Liver (tissue), 9 donors: Measurements from ENCODE around the gene DCLK2. TPM values are rescaled to one million over a fixed set of nuclear protein-coding genes. Genes with fewer than 3 reads are reported as not detected.

ENCODE experiments used
- DNase-seq: peaks from one replicate; pipeline ENCODE4 v3.0.0-alpha.2; 2017; ENCODE audit warnings: low spot score
- H3K27ac ChIP-seq, 2 donors: one replicate each; pipeline ENCODE4 v1.7.0; 2013; ENCODE audit warnings: inconsistent platforms in 2 of 2, low read length in 2 of 2, control low read depth in 1 of 2, low read depth in 1 of 2, mild to moderate bottlenecking in 1 of 2
- H3K27me3 ChIP-seq, 4 donors: one replicate each; pipeline versions ENCODE4 v1.6.1 to v1.7.0; 2013; ENCODE audit warnings: low read length in 3 of 4, inconsistent platforms in 1 of 4, mild to moderate bottlenecking in 1 of 4, moderate library complexity in 1 of 4; ENCODE audit not compliant: control insufficient read depth in 4 of 4, insufficient read depth in 4 of 4
- H3K36me3 ChIP-seq, 4 donors: one replicate each; pipeline versions ENCODE4 v1.6.1 to v1.7.0; 2013; ENCODE audit warnings: low read length in 3 of 4, mild to moderate bottlenecking in 3 of 4, low read depth in 1 of 4, moderate library complexity in 1 of 4; ENCODE audit not compliant: control insufficient read depth in 4 of 4, insufficient read depth in 3 of 4
- H3K4me1 ChIP-seq, 4 donors: one replicate each; pipeline versions ENCODE4 v1.6.1 to v1.7.0; 2013; ENCODE audit warnings: low read length in 3 of 4, mild to moderate bottlenecking in 3 of 4, moderate library complexity in 1 of 4; ENCODE audit not compliant: control insufficient read depth in 4 of 4, insufficient read depth in 4 of 4
- H3K4me3 ChIP-seq, 3 donors: one replicate each; pipeline versions ENCODE4 v1.6.1 to v1.7.0; 2013; ENCODE audit warnings: low read length in 3 of 3, control low read depth in 1 of 3, low read depth in 1 of 3, mild to moderate bottlenecking in 1 of 3
- H3K9ac ChIP-seq, 2 donors: one replicate each; pipeline ENCODE4 v1.7.0; 2013; ENCODE audit warnings: low read length in 2 of 2, mild to moderate bottlenecking in 2 of 2, moderate library complexity in 2 of 2, control low read depth in 1 of 2, low read depth in 1 of 2
- H3K9me3 ChIP-seq, 4 donors: one replicate each; pipeline versions ENCODE4 v1.6.1 to v1.7.0; 2013; ENCODE audit warnings: low read length in 3 of 4; ENCODE audit not compliant: control insufficient read depth in 4 of 4
- EGR1 ChIP-seq, 2 donors: IDR thresholded peaks; 2 replicates each; pipeline ENCODE4 v1.6.1; 2016 to 2018; ENCODE audit warnings: antibody characterized with exemption in 2 of 2, low read depth in 2 of 2
- FOXA1 ChIP-seq: IDR thresholded peaks from 2 replicates; pipeline ENCODE4 v1.6.1; 2016; ENCODE audit warnings: antibody characterized with exemption
- FOXA2 ChIP-seq: IDR thresholded peaks from 2 replicates; pipeline ENCODE4 v1.6.1; 2016; ENCODE audit warnings: antibody characterized with exemption
- HNF4A ChIP-seq, 2 donors: conservative IDR thresholded peaks; 2 replicates each; pipeline ENCODE4 v1.6.1; 2016; ENCODE audit warnings: antibody characterized with exemption in 2 of 2, mild to moderate bottlenecking in 2 of 2
- HNF4G ChIP-seq: IDR thresholded peaks from 2 replicates; pipeline ENCODE4 v1.6.1; 2016; ENCODE audit warnings: antibody characterized with exemption
- NR2F2 ChIP-seq: IDR thresholded peaks from 2 replicates; pipeline ENCODE4 v1.6.1; 2016; ENCODE audit warnings: antibody characterized with exemption
- RAD21 ChIP-seq, 2 donors: IDR thresholded peaks; 2 replicates each; pipeline ENCODE4 v1.6.1; 2016; ENCODE audit warnings: antibody characterized with exemption in 2 of 2, mild to moderate bottlenecking in 2 of 2
- RXRA ChIP-seq, 2 donors: IDR thresholded peaks; 2 replicates each; pipeline ENCODE4 v1.6.1; 2017 to 2018; ENCODE audit warnings: antibody characterized with exemption in 2 of 2, mild to moderate bottlenecking in 1 of 2
- SP1 ChIP-seq: IDR thresholded peaks from 2 replicates; pipeline ENCODE4 v1.6.1; 2018; ENCODE audit warnings: antibody characterized with exemption, mild to moderate bottlenecking
- TAF1 ChIP-seq: conservative IDR thresholded peaks from 2 replicates; pipeline ENCODE4 v1.6.1; 2016; ENCODE audit warnings: antibody characterized with exemption, mild to moderate bottlenecking
- YY1 ChIP-seq: IDR thresholded peaks from 2 replicates; pipeline ENCODE4 v1.6.1; 2016; ENCODE audit warnings: antibody characterized with exemption, mild to moderate bottlenecking
- WGBS: extraction: QIAGEN DNeasy Blood & Tissue Kit; methylation state at CpG from one replicate; pipeline ENCODE4 v1.1.7; 2013; 5-methylcytosine and 5-hydroxymethylcytosine counted together
- polyA plus RNA-seq, 2 donors: library from polyadenylated mRNA; stranded (reverse) in 1 of 2; unstranded in 1 of 2; fragments of 200-250 nt in 1 of 2; fragments of >200 nt in 1 of 2; fragmentation: Nextera tagmentation in 1 of 2; extraction: Ambion mirVana in 1 of 2; gene quantifications; one replicate each; pipeline versions ENCODE4 v1.2.1 to v1.2.3, GENCODE V29; 2013 to 2015
- total RNA-seq, 2 donors: library from RNA; depleted of rRNA; stranded (reverse); fragments of >200 nt; gene quantifications; one replicate each; pipeline ENCODE4 v1.2.3, GENCODE V29; 2014
- TF ChIP-seq, protein P1 (sequence below): IDR thresholded peaks from 2 replicates; pipeline ENCODE4 v1.6.1; 2016; ENCODE audit warnings: antibody characterized with exemption, mild to moderate bottlenecking
- TF ChIP-seq, protein P2 (sequence below): IDR thresholded peaks from 2 replicates; pipeline ENCODE4 v1.6.1; 2016; ENCODE audit warnings: antibody characterized with exemption
- TF ChIP-seq, protein P3 (sequence below): fragments of 150-350 bp; IDR thresholded peaks from 2 replicates; pipeline ENCODE4 v1.5.1; 2017; ENCODE audit warnings: improper control_type of control experiment, low read depth, low read length; ENCODE audit not compliant: missing input control
- TF ChIP-seq, protein P4 (sequence below): IDR thresholded peaks from 2 replicates; pipeline ENCODE4 v1.6.1; 2016; ENCODE audit warnings: antibody characterized with exemption
- donor health status: healthy.
- donor health status: healthy.
- donor health status: healthy.
- donor health status: healthy.
- donor health status: healthy.

DCLK2 gene
- total and polyA plus RNA-seq, 4 donors, result 0.14 to 1.7 (median 0.50) TPM

DNA sequence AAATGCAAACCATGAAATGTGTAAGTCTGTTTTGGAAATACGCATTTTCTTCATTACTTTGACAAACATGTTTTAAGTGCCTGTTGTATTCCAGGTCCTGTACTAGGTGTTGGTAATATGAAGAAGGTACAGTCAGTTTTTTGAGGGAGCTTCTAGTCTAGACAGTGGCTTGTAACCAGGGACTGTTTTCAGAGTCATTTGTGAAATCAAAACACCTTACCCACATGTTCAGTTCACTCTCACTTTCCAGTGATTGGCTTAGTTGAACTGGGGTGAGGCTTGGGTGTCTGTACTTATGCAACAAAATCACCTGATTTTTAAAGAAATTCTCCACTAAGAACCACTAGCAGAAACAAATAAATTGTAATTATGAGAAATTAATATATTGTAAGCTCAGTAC lies 16.4 kb downstream of the DCLK2 start:
- Histone ChIP-seq H3K9me3 (no peaks in the 10 kb centered on the region), H3K27me3 (no peaks in the 10 kb centered on the region), H3K9ac (no peak overlapping the region), H3K4me3 (no peak overlapping the region), H3K36me3 (no peaks in the 10 kb centered on the region), H3K27ac (no peak overlapping the region), H3K4me1 (no peaks in the 10 kb centered on the region)
- 90% methylated on average over 1 of the region's 1 CpG for WGBS
- TF ChIP-seq, protein P1, sequence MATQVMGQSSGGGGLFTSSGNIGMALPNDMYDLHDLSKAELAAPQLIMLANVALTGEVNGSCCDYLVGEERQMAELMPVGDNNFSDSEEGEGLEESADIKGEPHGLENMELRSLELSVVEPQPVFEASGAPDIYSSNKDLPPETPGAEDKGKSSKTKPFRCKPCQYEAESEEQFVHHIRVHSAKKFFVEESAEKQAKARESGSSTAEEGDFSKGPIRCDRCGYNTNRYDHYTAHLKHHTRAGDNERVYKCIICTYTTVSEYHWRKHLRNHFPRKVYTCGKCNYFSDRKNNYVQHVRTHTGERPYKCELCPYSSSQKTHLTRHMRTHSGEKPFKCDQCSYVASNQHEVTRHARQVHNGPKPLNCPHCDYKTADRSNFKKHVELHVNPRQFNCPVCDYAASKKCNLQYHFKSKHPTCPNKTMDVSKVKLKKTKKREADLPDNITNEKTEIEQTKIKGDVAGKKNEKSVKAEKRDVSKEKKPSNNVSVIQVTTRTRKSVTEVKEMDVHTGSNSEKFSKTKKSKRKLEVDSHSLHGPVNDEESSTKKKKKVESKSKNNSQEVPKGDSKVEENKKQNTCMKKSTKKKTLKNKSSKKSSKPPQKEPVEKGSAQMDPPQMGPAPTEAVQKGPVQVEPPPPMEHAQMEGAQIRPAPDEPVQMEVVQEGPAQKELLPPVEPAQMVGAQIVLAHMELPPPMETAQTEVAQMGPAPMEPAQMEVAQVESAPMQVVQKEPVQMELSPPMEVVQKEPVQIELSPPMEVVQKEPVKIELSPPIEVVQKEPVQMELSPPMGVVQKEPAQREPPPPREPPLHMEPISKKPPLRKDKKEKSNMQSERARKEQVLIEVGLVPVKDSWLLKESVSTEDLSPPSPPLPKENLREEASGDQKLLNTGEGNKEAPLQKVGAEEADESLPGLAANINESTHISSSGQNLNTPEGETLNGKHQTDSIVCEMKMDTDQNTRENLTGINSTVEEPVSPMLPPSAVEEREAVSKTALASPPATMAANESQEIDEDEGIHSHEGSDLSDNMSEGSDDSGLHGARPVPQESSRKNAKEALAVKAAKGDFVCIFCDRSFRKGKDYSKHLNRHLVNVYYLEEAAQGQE, result no peak
- TF ChIP-seq EGR1 (IDR thresholded peaks at IDR 0.05; ENCODE audit: low read depth in 2 of 2) (no peak), SP1 (no peak), FOXA2 (no peak), HNF4G (no peak)
- TF ChIP-seq, protein P2, sequence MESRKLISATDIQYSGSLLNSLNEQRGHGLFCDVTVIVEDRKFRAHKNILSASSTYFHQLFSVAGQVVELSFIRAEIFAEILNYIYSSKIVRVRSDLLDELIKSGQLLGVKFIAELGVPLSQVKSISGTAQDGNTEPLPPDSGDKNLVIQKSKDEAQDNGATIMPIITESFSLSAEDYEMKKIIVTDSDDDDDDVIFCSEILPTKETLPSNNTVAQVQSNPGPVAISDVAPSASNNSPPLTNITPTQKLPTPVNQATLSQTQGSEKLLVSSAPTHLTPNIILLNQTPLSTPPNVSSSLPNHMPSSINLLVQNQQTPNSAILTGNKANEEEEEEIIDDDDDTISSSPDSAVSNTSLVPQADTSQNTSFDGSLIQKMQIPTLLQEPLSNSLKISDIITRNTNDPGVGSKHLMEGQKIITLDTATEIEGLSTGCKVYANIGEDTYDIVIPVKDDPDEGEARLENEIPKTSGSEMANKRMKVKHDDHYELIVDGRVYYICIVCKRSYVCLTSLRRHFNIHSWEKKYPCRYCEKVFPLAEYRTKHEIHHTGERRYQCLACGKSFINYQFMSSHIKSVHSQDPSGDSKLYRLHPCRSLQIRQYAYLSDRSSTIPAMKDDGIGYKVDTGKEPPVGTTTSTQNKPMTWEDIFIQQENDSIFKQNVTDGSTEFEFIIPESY, result no peak
- TF ChIP-seq, protein P3, sequence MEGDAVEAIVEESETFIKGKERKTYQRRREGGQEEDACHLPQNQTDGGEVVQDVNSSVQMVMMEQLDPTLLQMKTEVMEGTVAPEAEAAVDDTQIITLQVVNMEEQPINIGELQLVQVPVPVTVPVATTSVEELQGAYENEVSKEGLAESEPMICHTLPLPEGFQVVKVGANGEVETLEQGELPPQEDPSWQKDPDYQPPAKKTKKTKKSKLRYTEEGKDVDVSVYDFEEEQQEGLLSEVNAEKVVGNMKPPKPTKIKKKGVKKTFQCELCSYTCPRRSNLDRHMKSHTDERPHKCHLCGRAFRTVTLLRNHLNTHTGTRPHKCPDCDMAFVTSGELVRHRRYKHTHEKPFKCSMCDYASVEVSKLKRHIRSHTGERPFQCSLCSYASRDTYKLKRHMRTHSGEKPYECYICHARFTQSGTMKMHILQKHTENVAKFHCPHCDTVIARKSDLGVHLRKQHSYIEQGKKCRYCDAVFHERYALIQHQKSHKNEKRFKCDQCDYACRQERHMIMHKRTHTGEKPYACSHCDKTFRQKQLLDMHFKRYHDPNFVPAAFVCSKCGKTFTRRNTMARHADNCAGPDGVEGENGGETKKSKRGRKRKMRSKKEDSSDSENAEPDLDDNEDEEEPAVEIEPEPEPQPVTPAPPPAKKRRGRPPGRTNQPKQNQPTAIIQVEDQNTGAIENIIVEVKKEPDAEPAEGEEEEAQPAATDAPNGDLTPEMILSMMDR, result no peak
- no peak for DNase-seq

DNA sequence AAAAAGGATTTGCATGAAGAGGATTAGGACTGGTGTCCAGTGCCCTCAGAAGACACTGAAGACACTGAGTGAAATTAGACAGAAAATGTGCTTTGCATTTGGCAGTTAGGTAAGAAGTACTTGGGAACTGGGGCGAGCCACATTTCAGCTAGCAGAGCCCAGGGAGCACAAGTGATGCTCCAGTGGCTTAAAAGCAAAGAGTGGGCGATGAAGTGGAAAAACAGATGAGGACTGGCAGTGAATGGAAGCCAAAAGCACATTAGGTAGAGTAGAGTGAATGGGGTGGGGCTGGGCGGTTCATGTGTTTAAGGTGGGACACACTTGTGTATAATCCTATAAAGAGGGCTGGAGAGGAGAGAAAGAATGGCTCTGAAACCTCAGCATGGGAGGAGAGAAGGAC lies 18.4 kb downstream of the DCLK2 start:
- 86% methylated on average over 3 of the region's 3 CpGs for WGBS
- TF ChIP-seq RXRA (IDR thresholded peaks at IDR 0.05) (no peak), HNF4G (no peak), NR2F2 (no peak), HNF4A (conservative IDR thresholded peaks at IDR 0.05) (no peak), RAD21 (IDR thresholded peaks at IDR 0.05) (no peak), FOXA1 (no peak), SP1 (no peak), YY1 (no peak), FOXA2 (no peak), TAF1 (no peak)
- TF ChIP-seq, protein P4, sequence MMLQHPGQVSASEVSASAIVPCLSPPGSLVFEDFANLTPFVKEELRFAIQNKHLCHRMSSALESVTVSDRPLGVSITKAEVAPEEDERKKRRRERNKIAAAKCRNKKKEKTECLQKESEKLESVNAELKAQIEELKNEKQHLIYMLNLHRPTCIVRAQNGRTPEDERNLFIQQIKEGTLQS, result no peak
- TF ChIP-seq, protein P1, result no peak

More for the DNA sequence above, 18.4 kb downstream of the DCLK2 start:
- Histone ChIP-seq H3K36me3 (no peaks in the 10 kb centered on the region), H3K27ac (no peak overlapping the region), H3K9me3 (no peaks in the 10 kb centered on the region), H3K9ac (no peak overlapping the region), H3K27me3 (no peaks in the 10 kb centered on the region), H3K4me1 (no peaks in the 10 kb centered on the region), H3K4me3 (no peak overlapping the region)
- DNase-seq, result no peak
